Stomach (tissue), 9 donors: ENCODE measurements around the gene OXER1. TPM values are rescaled to one million over a fixed set of nuclear protein-coding genes. Genes with fewer than 3 reads are reported as not detected.

Experiments
- DNase-seq, 2 donors: peaks; one replicate each; pipeline versions ENCODE4 v3.0.0 to v3.0.0-alpha.2; 2013 to 2019
- H3K27ac ChIP-seq, 5 donors: fragments of 200-600 bp in 4 of 5; sonication (generic) in 4 of 5; one replicate each; pipeline ENCODE4 v1.5.1; 2013 to 2019; ENCODE audit warnings: mild to moderate bottlenecking in 1 of 5, moderate library complexity in 1 of 5
- H3K27me3 ChIP-seq, 3 donors: fragments of 200-600 bp; sonication (generic); one replicate each; pipeline ENCODE4 v1.5.1; 2017 to 2019; ENCODE audit warnings: mixed run types in 1 of 3
- H3K36me3 ChIP-seq, 4 donors: fragments of 200-600 bp; sonication (generic); 1 replicate in 3 of 4; 2 replicates in 1 of 4; pipeline ENCODE4 v1.5.1; 2016 to 2019
- H3K4me1 ChIP-seq, 4 donors: fragments of 200-600 bp; sonication (generic); one replicate each; pipeline ENCODE4 v1.5.1; 2016 to 2019
- H3K4me3 ChIP-seq, 4 donors: fragments of 200-600 bp; sonication (generic) in 3 of 4; one replicate each; pipeline ENCODE4 v1.5.1; 2016 to 2019; ENCODE audit warnings: mild to moderate bottlenecking in 1 of 4
- H3K9me3 ChIP-seq, 4 donors: fragments of 200-600 bp; sonication (generic); one replicate each; pipeline ENCODE4 v1.5.1; 2016 to 2019
- EP300 ChIP-seq: sonication (generic); formaldehyde crosslinking; IDR thresholded peaks from one replicate; pipeline ENCODE4 v1.6.1; 2017; ENCODE audit warnings: antibody characterized with exemption
- POLR2A ChIP-seq, 4 donors: fragments of 450-650 bp; IDR thresholded peaks; one replicate each; pipeline ENCODE4 v1.6.1; 2016; ENCODE audit warnings: antibody characterized with exemption in 4 of 4, control low read depth in 2 of 4, mild to moderate bottlenecking in 1 of 4, moderate library complexity in 1 of 4
- POLR2AphosphoS5 ChIP-seq, 3 donors: sonication (generic); formaldehyde crosslinking; IDR thresholded peaks; one replicate each; pipeline ENCODE4 v1.6.1; 2016; ENCODE audit warnings: antibody characterized with exemption in 3 of 3
- WGBS, 5 donors: extraction: QIAGEN DNeasy Blood & Tissue Kit in 3 of 5; methylation state at CpG; one replicate each; pipeline versions ENCODE4 v1.1.5 to v1.1.7; 2013 to 2018; 5-methylcytosine and 5-hydroxymethylcytosine counted together
- intact Hi-C: fragments of 100-400 bp; cut with DNase I; formaldehyde crosslinking; loops from one replicate; pipeline ENCODE4 v1.15.1; 2023; ENCODE audit warnings: low total_unique reads
- polyA plus RNA-seq, 3 donors: library from polyadenylated mRNA; stranded (reverse); fragments of 200-250 nt; gene quantifications; one replicate each; pipeline ENCODE4 v1.2.3, GENCODE V29; 2013
- total RNA-seq, 5 donors: library from RNA; depleted of rRNA; stranded (reverse); fragments of >200 nt; gene quantifications; one replicate each; pipeline versions ENCODE4 v1.1.0 to v1.2.3, GENCODE V29; 2014 to 2016
- TF ChIP-seq, protein P1 (sequence below), 7 experiments: fragments of 450-650 bp in 4 of 7; fragments of 200-600 bp in 3 of 7; sonication (generic) in 3 of 7; IDR thresholded peaks; one replicate each; pipeline ENCODE4 v1.5.1; 2016 to 2019; ENCODE audit warnings: antibody characterized with exemption in 7 of 7, control low read depth in 2 of 7, mild to moderate bottlenecking in 1 of 7
- donor health status: healthy with polysubstance abuse.
- donor health status: Bipolar disorder and iron deficiency.
- donor health status: healthy.

Gene OXER1
- total and polyA plus RNA-seq, 8 donors, result 0.46 to 7.8 (median 1.5) TPM; not detected in 2

DNA sequence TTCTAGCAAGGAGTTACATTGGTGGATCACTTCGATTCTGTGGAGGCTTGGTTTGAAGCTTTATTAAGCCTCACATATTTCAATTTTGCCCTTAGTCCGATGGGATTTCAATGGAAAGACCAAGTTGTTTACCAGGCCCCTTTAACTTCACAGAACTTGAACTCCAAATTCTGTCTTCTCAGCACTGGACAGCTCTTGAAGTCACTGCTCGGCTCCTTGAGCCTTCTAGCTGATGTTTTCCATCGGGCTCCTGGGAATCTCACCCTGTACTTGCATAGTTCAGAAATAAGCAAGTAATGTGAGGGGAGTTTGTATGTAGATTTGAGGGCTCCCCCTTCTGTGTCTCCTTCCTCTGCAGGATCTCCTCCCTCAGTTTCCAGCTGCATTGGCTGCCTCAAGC is 15.1 kb downstream of the OXER1 start:
- no peak overlapping the region for H3K27ac ChIP-seq
- H3K27me3 ChIP-seq, result no peaks in the 10 kb centered on the region
- H3K9me3 ChIP-seq, result no peaks in the 10 kb centered on the region
- no peak for DNase-seq
- H3K4me3 ChIP-seq, result no peak overlapping the region
- peaks cover 6 to 62% (median 30%) of the 10 kb centered on the region in 4 donors for H3K36me3 ChIP-seq
- H3K4me1 ChIP-seq, result peaks cover 0 to 6% (median 2%) of the 10 kb centered on the region in 4 donors
- intact Hi-C loops, result no loop called here
- TF ChIP-seq EP300 (no peak), POLR2AphosphoS5 (IDR thresholded peaks at IDR 0.05) (no peak), POLR2A (IDR thresholded peaks at IDR 0.05) (no peak)
- TF ChIP-seq, protein P1, sequence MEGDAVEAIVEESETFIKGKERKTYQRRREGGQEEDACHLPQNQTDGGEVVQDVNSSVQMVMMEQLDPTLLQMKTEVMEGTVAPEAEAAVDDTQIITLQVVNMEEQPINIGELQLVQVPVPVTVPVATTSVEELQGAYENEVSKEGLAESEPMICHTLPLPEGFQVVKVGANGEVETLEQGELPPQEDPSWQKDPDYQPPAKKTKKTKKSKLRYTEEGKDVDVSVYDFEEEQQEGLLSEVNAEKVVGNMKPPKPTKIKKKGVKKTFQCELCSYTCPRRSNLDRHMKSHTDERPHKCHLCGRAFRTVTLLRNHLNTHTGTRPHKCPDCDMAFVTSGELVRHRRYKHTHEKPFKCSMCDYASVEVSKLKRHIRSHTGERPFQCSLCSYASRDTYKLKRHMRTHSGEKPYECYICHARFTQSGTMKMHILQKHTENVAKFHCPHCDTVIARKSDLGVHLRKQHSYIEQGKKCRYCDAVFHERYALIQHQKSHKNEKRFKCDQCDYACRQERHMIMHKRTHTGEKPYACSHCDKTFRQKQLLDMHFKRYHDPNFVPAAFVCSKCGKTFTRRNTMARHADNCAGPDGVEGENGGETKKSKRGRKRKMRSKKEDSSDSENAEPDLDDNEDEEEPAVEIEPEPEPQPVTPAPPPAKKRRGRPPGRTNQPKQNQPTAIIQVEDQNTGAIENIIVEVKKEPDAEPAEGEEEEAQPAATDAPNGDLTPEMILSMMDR (IDR thresholded peaks at IDR 0.05), result no peak
- 91 to 98% (median 95%) methylated on average over 4 of the region's 4 CpGs for WGBS, 5 donors

DNA sequence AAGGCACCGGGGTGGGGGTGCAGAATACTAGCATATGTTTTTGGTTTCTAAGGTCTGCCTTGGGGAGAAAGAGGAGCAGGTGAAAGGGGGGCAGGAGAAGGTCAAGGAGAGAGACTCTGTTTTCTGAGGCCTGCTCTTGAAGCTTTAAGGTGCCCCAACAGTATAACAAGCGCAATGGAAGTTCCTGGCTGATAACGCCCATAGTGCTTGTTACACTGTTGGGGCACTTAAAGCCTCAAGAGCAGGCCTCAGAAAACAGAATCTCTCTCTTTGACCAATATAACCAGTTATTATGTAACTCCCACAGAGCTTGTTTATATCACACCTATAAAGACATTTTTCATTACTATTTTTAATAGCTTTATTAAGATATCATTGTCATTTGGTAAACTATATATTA is 16.5 kb downstream of the OXER1 start:
- no peaks in the 10 kb centered on the region for H3K27me3 ChIP-seq
- WGBS, 5 donors, result 95 to 99% (median 98%) methylated on average over 3 of the region's 3 CpGs
- DNase-seq, result no peak
- no peak overlapping the region for H3K4me3 ChIP-seq
- intact Hi-C loops, result no loop called here
- H3K27ac ChIP-seq, result no peak overlapping the region
- TF ChIP-seq EP300 (no peak), POLR2A (IDR thresholded peaks at IDR 0.05) (no peak), POLR2AphosphoS5 (IDR thresholded peaks at IDR 0.05) (no peak)
- TF ChIP-seq, protein P1 (IDR thresholded peaks at IDR 0.05), result no peak
- H3K4me1 ChIP-seq, result no peaks in the 10 kb centered on the region
- no peaks in the 10 kb centered on the region for H3K9me3 ChIP-seq
- peaks cover 6 to 57% (median 22%) of the 10 kb centered on the region in 4 donors for H3K36me3 ChIP-seq

DNA sequence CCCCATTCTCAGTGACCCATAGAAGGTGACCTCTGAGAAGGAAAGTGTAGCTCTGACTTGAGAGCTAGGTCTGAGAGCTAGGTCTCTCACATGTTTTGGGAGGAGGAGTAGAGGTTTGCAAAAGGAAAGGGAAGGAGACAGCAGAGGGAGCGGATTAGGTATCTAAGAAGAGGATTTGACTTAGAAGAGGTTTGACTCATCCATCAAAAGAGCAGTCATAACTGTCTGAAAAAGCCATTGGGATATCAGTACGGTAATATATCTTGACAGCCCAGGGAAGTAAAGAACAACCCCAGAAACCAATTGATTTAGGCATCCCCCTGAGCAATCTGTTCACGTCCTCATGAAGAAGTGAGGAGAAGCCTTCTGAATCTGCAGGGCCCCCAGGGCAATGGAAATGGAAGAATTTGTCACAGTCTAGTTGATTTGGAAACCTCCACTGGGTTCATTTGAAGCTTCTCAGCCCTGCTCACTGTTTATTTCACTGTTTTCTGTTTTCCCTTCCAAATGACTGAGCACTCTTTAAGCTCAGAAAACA is 19.3 kb downstream of the OXER1 start:
- TF ChIP-seq POLR2A (IDR thresholded peaks at IDR 0.05) (no peak), POLR2AphosphoS5 (IDR thresholded peaks at IDR 0.05) (no peak), EP300 (no peak)
- TF ChIP-seq, protein P1 (IDR thresholded peaks at IDR 0.05), result no peak
- H3K27ac ChIP-seq, result no peak overlapping the region
- intact Hi-C loops, result no loop called here
- peaks cover 0 to 6% (median 0%) of the 10 kb centered on the region in 4 donors for H3K4me1 ChIP-seq
- H3K27me3 ChIP-seq, result no peaks in the 10 kb centered on the region
- no peak overlapping the region for H3K4me3 ChIP-seq
- 94 to 100% (median 100%) methylated on average over 3 of the region's 3 CpGs for WGBS, 5 donors
- no peak for DNase-seq
- peaks cover 6 to 58% (median 28%) of the 10 kb centered on the region in 4 donors for H3K36me3 ChIP-seq
- no peaks in the 10 kb centered on the region for H3K9me3 ChIP-seq

DNA sequence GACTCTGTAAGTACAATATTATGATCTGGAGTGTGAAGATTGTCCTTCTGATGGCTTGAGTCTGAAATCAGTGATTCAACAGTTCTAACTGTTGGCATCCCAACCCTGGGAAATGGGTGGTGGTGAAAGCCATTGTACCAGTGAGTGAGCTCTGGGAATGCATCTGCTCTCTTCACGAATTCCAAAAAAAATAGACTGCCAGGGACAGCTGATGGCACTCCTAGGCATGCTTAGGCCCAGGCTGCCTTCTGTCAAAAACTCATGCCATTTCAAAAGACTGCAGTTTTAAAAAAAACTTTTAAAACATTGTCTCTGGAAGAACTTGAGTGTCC is 20.3 kb downstream of the OXER1 start:
- intact Hi-C loops, result no loop called here
- TF ChIP-seq, protein P1 (IDR thresholded peaks at IDR 0.05), result no peak
- TF ChIP-seq POLR2AphosphoS5 (IDR thresholded peaks at IDR 0.05), result no peak
- TF ChIP-seq EP300, result no peak
- TF ChIP-seq POLR2A (IDR thresholded peaks at IDR 0.05), result no peak
- no peak for DNase-seq
- Histone ChIP-seq H3K27ac (no peak overlapping the region), H3K4me1 (peaks cover 0 to 6% (median 0%) of the 10 kb centered on the region in 4 donors), H3K9me3 (no peaks in the 10 kb centered on the region), H3K36me3 (peaks cover 6 to 48% (median 22%) of the 10 kb centered on the region in 4 donors), H3K4me3 (no peak overlapping the region), H3K27me3 (no peaks in the 10 kb centered on the region)
- 84 to 96% (median 88%) methylated on average over 1 of the region's 1 CpG for WGBS, 5 donors
